ENCODE results near the gene SLC4A4.

SLC4A4 gene

DNA sequence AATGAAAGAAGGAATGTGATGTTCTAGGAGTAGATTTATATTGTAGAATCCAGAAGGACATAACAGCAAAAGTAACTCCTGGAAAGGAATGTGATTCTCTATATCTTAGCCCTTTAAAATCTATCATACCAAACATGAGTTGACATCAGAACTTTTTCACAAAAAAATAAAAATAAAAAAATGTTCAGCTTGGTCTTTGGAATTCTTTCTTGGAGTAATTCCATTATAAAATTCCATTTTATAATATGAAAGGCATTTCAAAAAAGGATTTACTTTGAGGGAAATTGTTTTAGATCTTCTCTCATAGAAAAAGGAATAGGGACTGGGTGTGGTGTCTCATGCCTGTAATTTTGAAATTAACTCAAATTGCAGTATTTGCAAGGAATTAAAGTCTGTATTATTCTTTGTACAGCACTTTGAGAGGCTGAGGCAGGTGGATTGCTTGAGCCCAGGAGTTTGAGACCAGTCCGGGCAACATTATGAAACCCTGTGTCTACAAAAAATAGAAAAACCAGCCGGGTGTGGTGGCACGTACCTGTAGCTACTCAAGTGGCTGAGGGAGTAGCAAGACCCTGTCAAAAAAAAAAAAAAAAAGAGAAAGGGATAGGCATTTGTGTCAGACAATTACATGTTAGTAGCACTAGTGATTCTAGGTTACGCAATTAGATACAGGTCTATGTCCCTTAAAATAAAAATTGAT, 134.9 kb downstream of the SLC4A4 start:
- no peak for DNase-seq

DNA sequence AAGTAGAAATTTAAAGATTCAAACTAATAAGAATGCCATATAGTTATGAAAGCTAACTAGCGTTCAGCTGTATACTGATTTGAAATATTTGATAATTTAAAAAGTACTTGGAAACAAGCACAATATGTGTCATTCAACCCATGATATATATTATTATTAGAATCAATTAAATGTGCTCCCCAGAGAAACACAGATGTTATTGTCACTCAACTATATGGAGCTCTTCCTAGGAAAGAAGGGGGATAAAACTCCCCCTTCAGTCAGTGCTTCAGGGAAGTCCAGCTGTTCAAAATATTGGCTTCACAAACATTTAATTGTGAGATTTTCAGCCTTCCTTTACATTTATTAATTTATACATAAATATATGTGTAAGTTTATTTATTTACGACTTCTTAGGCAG, 135.9 kb downstream of the SLC4A4 start:
- no peak for DNase-seq

DNA sequence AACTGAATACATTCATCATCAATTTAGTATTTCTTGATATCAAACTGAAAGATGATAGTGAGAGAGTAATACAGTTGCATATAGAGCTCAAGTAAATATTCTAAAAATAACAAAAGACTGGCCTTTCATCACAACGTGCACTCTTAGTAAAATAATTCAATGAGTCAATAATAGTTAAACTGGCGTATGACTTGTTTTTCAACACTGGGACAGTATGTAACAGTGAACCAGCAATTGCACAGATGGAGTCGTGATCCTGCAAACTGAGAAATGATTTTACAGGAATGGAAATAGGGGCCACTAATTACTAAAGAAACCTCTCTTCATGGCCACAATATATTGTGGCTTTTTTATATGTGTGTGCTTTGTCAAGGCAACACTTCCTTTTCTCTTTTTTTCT, 137.4 kb downstream of the SLC4A4 start:
- no peak for DNase-seq

DNA sequence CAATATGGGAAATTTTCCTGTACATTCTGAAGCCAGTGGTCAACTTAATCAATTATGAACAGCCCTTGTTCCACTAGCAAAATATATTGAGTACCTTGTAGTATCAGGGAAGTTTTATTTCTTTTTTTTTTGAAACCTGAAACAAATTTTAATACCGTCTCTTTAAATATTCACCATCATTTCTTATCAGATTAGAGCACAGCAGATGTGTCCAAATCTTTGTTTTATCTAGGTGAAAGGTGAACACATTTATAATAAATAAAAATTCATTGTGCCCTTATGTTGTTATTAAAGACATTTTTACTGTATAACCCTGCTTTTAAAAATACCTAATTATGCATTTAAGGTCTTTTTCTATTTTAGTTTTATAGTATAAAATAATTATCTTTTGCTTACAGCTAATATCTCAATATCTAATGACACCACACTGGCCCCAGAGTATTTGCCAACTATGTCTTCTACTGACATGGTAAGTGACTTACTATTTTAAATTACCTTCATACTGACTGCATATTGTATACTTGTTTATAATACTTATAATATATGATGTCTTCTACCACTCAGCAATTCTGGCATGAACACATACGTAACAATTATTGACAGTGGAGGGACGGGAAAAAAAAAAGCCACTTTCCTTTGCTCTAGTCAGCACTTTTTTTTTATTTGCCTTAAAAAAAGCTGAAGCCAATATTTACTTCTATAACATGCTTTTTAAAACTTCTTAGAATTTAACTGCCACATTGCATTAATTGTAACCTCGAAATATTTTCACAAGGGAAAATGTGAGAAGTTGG, 147.9 kb downstream of the SLC4A4 start:
- DNase-seq: no peak

DNA sequence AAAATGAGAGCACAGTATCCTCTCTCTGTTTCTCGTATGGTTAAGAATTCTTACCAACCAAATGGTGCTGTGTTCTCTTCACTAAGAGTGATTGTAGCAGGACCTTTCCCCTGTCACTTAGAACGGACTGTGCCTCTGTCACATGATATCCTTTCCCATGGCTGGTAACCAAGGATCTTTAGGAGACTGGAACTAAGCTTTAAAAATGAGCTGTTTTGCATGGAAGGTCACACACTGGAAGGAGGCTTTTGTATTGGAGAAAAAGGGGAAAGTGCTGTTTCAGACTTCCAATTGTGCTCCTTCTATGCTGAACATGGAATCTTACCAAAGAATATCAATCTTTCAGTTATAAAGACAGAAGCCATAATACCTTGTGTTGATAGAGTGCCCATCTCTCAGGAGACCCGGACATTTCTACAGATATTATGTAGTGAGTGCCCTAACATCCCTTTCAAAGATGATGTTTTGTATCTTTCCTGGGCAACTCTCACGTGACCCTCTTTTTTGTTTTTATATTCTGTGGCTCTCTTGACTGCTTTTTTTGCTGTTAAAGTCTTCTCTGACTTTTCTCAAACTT, 148.6 kb downstream of the SLC4A4 start:
- no peak for DNase-seq

DNA sequence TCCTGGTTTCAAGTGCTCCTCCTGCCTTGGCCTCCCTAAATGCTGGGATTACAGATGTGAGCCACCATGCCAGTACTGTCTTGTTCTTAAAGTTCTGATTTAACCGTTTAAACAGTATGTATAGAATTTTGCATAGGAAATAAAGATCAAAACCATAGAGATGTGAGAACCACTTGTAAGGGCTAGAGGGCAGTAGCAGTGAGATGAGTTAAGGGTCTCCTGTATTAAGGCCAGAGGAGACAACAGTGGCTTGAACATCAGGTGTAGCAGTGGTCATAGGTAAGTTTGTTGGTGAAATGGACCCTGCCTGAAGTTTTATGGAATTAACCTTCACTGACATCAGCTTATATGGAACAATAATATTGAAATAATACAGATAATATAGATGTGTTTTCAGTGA, 155.7 kb downstream of the SLC4A4 start:
- DNase-seq: no peak

DNA sequence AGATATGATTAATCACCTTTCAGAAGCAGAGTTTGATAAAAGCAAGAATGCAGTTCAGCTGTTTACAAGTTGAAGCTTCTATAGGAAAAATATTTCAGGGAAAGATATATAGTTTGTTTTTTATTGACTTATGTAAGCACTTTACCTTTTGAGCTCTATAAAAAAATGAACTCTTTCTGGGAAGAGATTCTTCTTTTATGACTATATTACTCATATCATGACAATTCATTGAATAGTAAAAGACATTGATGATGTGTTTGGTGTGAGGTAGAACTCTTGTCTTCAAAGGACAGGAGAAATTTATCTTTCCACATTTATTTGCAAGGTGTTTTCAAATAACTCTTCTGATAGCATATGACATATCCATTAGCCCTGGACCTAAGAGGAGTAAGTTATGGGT, 156.6 kb downstream of the SLC4A4 start:
- DNase-seq: no peak

DNA sequence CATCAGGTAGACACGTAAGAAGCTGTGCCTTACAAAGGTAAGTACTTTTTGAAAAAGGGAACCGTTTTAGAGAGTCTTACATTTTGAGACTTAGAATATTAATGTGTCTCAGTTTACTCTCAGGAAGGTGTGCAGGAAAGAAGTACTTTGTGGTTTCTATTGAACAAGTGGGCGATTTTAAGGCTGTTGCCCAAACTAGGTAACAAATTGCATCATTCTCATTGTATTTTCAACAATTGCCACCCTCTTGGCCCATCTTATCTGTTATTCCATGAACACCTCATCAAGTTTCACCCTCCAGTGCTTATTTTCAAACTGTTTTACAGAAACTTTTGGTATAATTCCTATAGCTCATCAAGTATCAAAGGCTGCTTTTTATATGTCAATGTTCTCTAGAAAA, 158.3 kb downstream of the SLC4A4 start:
- no peak for DNase-seq

DNA sequence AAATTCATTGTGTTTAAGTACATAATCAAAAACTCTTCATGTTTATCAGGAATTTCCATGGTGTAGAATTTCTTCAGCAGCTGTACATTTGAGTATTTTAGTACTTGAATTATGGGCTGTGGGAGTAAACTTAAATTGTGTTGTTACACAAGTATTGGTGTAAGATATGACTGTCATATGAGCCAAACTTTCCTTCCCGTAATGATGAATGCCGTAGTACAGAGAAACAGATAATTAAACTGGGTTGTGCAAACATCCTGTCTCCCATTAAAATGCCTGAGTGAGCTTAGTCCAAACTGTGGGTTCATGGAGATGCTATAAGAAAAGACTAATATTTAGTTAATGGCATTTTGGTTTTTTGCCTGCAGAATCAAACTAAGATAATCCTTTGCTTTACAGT, 159.2 kb downstream of the SLC4A4 start:
- DNase-seq: no peak

DNA sequence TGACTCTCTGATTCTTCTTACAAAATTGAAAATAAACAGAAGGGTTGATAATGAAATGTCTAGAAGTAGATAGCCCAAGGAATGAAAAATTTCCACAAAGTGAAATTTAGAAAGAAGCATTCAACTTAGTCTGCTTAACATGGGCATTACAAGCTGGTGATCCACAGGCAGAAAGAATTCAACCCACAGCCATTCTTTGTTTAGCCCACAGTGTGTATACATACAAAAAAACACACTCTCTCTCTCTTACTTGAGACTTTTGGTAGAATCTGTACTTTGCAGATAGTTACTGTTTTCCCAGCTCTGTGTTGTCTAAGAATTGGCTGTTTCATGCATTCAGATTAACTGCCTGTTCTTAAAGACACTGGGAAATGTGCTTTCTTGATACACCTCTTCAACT, 159.8 kb downstream of the SLC4A4 start:
- no peak for DNase-seq

DNA sequence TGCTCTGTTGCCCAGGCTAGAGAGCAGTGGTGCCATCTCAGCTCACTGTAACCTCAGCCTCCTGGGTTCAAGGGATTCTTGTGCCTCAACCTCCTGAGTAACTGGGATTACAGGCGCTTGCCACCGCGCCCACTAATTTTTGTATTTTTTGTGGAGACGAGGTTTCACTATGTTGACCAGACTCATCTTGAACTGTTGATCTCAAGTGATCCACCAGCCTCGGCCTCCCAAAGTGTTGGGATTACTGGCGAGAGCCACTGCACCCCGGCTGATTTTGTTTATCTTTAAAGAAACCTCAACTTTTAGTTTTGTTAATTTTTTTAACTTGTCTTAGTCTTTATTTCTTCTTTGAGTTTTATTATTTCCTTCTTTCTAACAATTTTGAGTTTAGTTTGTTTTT, 163.2 kb downstream of the SLC4A4 start:
- no peak for DNase-seq

DNA sequence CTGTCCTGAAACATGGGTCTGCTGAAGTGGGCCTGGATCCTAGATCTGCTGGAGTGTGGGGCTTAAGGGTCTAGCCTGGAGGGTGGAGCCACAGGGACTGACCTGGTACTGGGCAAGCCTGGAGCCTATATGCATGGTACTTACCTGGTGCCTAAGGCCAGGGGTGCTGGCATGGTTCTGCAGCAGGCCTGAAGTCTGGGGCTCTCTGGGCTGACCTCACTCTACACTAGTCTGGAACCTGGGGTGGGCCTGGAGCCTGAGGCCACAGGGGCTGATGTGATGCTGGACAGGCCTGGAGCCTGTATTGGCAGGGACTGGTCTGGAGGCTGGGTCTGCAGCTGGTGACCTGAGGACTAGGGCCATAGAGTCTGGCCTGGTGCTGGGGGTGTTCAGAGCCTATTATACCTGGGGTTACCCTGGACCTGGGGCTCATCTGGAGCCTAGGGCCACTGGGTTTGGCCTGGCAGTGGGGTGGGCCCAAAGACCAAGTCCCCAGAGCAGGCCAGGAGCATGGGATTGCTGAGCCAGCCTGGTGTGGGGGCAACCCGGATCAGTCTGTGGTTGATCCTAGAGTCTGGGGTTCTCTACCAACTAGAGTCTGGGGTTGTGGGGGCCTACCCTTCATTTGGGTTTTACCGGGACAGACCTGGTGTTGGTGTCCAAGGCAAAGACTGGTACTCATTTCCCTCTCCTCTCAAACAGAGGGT, 179.6 kb downstream of the SLC4A4 start:
- DNase-seq: no peak

DNA sequence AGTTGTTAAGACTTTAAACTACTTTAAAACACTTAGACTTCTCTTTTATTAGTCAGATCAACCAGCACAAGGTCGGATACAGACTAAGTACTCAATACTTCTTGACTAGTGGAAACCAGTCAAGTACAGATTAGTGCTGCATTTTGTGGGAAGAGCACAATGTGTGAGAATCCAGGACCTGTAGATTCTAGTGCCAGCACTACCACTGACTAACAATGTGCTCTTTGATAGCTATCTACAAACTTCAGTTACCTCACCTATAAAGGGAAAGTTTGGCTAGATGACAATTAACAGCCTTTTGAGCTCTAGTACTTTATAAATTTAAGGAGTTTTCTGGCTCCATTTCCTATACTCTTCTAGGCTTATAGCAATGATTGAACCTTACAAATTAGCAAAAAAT, 181.5 kb downstream of the SLC4A4 start:
- DNase-seq: no peak

DNA sequence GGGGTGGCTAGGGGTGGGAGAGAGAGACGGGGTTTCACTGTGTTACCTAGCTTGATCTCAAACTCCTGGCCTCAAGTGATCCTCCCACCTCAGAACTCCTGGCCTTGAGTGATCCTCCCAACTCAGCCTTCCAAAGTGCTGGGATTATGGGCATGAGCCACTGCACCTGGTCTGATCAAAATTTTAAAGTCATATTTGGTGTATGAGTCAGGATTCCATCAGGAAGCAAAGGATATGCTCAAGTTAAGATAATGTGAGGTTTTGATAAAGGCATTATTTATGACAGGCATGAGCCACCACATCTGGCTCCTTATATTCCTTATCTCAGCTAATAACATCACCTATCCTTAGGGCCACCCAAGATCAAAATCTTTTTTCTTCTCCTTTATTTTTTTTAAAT, 182.0 kb downstream of the SLC4A4 start:
- DNase-seq: no peak

DNA sequence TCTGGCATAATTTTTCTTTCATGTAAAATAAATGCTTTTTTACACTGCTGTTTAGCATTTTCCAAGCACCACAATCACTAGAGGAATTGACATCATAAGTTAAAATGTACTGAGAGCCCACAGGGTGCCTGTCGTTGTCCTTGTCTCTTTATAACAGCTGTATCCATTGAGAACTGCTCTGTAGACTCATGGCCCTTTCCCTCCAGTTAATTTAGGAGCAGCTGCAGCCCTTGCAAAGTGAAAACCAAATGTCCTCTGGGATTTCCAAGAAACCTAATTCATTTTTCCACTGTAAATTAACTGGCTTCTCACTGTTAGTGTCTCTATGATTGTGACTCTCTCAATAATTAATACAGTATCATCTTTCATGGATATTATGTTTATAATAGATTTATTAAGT, 185.9 kb downstream of the SLC4A4 start:
- DNase-seq: no peak

DNA sequence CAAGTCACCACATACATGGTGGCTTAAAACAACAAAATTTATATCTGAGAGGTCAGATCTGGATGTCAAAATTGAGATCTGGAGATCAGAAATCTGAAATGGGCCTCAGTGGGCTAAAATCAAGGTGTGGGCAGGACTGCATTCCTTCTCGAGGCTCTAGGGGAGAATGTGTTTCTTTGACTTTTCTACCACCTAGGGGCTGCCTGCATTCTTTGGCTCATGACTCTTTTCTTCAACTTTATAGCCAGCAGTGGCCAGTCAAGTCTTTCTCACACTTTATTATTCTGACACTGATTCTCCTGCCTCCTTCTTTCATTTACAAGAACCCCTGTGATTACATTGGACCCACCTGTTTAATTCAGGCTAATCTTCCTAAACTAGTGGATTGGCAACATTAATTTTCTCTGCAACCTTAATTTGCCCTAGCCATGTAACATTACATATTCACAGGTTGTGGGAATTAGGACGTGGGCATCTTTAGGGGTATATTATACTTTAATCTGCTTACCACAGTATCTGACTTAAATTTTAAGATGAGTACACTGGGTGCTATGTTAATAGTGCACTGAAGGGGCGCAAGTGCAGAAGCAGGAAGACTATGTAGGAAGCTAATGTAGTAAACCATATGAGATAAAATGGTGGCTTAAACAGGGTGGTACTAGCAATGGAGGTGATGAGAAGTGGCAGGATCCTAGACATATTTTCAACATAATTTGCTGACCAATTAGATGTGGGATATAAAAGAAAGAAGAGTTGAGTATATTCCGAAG, 188.0 kb downstream of the SLC4A4 start:
- DNase-seq: no peak

DNA sequence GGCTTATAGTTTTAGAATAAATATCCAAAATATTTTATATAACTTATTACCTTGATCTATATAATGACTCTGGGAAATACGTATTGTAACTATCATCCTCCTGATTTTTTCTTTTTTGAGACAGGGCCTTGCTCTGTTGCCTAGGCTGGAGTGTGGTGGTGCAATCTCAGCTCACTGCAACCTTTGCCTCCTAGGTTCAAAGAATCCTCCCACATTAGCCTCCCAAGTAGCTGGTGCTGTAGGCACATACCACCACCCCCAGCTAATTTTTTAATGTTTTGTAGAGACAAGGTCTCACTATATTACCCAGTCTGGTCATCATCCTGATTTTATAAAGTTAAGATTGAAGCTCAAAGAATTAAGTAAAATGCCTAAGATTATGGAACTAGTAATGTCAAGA, 193.6 kb downstream of the SLC4A4 start:
- no peak for DNase-seq

DNA sequence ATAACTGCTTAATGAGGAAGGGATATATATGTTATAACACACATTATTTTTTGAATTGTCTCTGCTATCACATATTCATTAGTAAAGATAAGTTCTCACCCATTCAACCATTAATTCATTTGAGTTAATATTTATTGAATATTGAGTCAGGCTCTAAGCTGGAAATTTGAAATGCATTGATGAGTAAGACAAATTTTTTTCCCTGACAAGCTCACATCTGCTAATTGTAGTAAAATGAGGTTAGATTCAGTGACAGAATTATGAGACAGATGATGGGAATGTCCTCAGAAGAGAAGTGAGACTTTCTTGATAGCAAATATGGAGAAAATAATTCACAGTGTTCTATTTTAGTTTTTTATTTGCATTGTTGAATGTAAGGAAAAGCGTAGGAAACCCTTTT, 194.3 kb downstream of the SLC4A4 start:
- DNase-seq: no peak

DNA sequence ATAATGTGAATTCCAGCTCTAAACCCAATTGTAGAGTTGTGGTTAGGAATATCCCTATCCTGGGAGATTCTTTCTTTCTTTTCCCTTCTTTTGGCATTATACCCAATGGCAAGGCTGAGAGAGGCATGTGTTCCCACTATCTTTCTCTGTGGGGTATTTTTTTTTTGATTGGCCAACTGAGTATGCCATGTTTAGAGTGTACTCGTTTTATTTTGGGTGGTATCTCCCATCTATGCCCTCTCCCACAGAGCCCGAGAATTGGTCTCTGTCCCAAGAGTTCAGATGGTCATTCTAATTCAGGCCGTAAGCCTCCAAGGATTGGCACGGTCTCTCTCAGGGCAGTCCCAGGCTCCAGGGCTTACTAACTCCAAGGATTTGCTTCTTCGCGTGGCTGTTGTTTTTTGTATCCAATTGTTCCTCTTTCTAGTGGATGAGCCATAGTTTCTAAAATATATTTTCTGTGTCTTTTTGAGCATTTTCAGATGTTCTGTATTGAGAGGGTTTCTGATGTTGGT, 198.8 kb downstream of the SLC4A4 start:
- DNase-seq: no peak

DNA sequence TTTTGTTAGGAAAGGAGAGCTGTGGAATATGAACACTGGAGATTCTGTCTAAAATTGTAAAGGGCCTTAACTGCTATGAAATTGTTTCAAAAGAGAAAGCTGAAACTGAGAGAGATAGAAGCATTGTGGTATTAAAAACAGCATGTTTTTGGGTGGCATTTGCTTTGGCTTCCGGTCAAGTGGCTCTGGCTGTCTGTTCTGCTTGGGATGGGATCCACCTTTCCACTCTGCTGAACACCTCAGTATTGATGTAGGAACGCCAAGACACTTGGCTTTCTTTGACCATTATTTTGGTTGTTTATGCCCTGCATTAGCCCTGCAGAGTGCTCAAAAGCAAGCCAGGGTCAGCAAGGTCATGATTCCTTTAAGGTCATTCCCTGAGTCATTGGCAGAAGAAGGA, 199.7 kb downstream of the SLC4A4 start:
- DNase-seq: no peak

DNA sequence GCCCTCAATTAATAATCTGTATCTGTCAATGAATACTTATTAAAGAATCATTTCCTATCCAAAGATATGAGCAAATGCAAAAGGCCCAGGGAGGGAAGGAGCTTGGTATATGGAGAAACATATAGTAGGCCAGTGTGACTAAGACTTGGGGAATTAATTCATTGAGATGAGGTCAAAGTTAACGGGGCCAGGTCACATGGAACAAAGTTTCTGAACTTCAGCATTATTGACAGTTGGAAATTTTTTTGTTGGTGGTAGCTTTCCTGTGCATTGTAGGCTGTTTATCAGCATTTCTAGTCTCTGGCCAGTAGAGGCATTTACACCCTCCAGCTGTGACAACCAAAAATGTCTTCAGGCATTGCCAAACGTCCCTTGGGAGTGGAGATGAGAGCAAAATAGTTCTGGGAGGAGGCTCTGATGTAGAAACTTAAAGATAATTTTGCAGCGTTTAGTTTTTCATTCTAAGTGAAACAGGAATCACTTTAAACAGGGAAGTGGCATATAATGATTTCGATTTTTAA, 202.0 kb downstream of the SLC4A4 start:
- DNase-seq: no peak

DNA sequence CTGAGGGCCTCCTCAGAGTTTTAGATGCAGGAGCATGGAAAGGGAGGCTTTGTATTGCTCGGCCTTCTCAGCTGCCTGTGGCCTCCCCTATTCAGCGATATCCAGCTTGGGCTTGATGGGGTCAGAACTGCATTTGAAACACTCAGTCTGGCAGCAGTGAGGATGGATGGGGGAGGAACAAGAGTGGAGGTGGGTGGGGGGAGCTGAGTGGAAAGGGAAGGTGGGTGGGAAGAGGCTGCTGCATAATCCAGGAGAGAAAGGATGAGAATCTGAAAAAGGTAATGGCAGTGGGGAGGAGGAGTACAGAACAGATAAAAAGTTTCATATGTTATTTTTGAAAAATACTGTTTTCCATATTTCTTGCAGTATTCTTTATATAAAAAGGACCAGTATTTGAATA, 202.7 kb downstream of the SLC4A4 start:
- no peak for DNase-seq

DNA sequence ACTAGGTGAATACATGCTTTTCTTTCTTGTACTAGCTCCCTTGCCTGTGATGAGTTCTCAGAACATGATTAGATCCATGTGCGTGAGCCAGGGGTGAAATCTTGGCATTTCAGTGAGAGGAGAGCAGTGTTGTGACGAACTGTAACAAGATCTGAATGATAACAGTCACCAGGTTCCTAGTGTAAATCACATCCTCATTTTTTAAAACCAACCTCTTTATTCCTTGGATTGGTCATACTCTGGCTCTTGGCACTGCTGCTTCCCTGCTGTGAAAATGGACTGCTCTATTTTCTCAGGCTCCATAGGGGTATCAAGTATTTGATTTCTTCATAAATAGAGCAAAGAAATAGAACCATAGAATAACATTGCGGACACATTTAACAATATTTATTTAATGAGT, 206.3 kb downstream of the SLC4A4 start:
- DNase-seq: no peak

Measured in NCI-H446 (cell line).